A549 (cell line): ENCODE results near the gene PRXL2B. TPM values are rescaled to one million over a fixed set of nuclear protein-coding genes. Genes with fewer than 3 reads are reported as not detected.

Experiments used
- ATAC-seq, 2 experiments: fragments of 200-7000 bp in 1 of 2; fragments of >200 bp in 1 of 2; cut with Nextera tagmentation in 1 of 2; cut with Tn5 transposase in 1 of 2; 3 replicates each; pipeline versions ENCODE4 v1.8.0 to v1.9.1; 2018 to 2020; ENCODE audit warnings: mild to moderate bottlenecking in 1 of 2, moderate library complexity in 1 of 2
- CTCF ChIA-PET: fragments of 300-600 bp; sonication (Branson Sonifier 250); formaldehyde crosslinking; extraction: SDS; loops from one replicate; lab custom pipeline; 2021; ENCODE audit warnings: antibody characterized with exemption, inconsistent platforms; lab: Yijun Ruan, JAX
- POLR2A ChIA-PET: fragments of 350-600 bp; formaldehyde crosslinking; extraction: SDS; loops from one replicate; lab custom pipeline; 2021; ENCODE audit warnings: antibody characterized with exemption, inconsistent platforms; lab: Yijun Ruan, JAX
- DNase-seq, 2 experiments: peaks; one replicate each; pipeline versions ENCODE4 v3.0.0 to v3.0.0-alpha.2; 2011 to 2016; ENCODE audit warnings: low read depth in 1 of 2, low spot score in 1 of 2
- FAIRE-seq: peaks from 2 replicates; lab custom pipeline; 2011; peaks lifted over from hg19 to GRCh38; lab: Jason Lieb, UNC
- H3K27ac ChIP-seq, 2 experiments: fragments of >200 bp; sonication (Bioruptor Twin); formaldehyde crosslinking; 3 replicates each; pipeline ENCODE4 v1.5.1; 2016 to 2017
- H3K4me1 ChIP-seq: fragments of >200 bp; sonication (Bioruptor Twin); formaldehyde crosslinking; 3 replicates; pipeline ENCODE4 v1.6.1; 2016
- H3K4me2 ChIP-seq: fragments of >200 bp; sonication (Bioruptor Twin); formaldehyde crosslinking; 3 replicates; pipeline ENCODE4 v1.6.1; 2016
- H3K4me3 ChIP-seq: fragments of >200 bp; sonication (Bioruptor Twin); formaldehyde crosslinking; 3 replicates; pipeline ENCODE4 v1.5.1; 2016
- H3K9me3 ChIP-seq: fragments of >200 bp; sonication (Bioruptor Twin); formaldehyde crosslinking; 3 replicates; pipeline ENCODE4 v1.6.1; 2016
- BHLHE40 ChIP-seq: IDR thresholded peaks from 2 replicates; pipeline ENCODE4 v1.6.1; 2012; ENCODE audit warnings: low read depth, low read length, inconsistent platforms
- CBX8 ChIP-seq: fragments of 200-600 bp; sonication (generic); IDR thresholded peaks from 2 replicates; pipeline ENCODE4 v1.6.1; 2016
- CEBPB ChIP-seq, 2 experiments: fragments of >200 bp in 1 of 2; sonication (Bioruptor Twin) in 1 of 2; formaldehyde crosslinking in 1 of 2; IDR thresholded peaks; 2 replicates each; pipeline ENCODE4 v1.6.1; 2012 to 2016
- FOSL2 ChIP-seq, 2 experiments: fragments of 450-650 bp in 1 of 2; fragments of >200 bp in 1 of 2; sonication (Bioruptor Twin) in 1 of 2; formaldehyde crosslinking; IDR thresholded peaks; 2 replicates each; pipeline versions ENCODE4 v1.5.0 to v1.6.1; 2016 to 2020; ENCODE audit warnings: mild to moderate bottlenecking in 1 of 2, moderate library complexity in 1 of 2
- GATA3 ChIP-seq: IDR thresholded peaks from 2 replicates; pipeline ENCODE4 v1.6.1; 2012; ENCODE audit warnings: borderline replicate concordance
- HOXA7 ChIP-seq: fragments of 250-450 bp; sonication (Bioruptor Pico); IDR thresholded peaks from 2 replicates; pipeline ENCODE4 v1.5.0; 2020; ENCODE audit warnings: mild to moderate bottlenecking, moderate library complexity
- KDM1A ChIP-seq: fragments of 200-600 bp; sonication (generic); IDR thresholded peaks from 2 replicates; pipeline ENCODE4 v1.6.1; 2016; ENCODE audit warnings: low read depth, mild to moderate bottlenecking
- MAFK ChIP-seq: fragments of 450-650 bp; IDR thresholded peaks from 2 replicates; pipeline ENCODE4 v1.6.1; 2014; ENCODE audit not compliant: partially characterized antibody
- MAZ ChIP-seq: fragments of 150-350 bp; IDR thresholded peaks from 2 replicates; pipeline ENCODE4 v1.6.1; 2014; ENCODE audit warnings: antibody characterized with exemption, low read depth, low read length, borderline replicate concordance
- MYC ChIP-seq: IDR thresholded peaks from 2 replicates; pipeline ENCODE4 v1.6.1; 2012; ENCODE audit warnings: mild to moderate bottlenecking, inconsistent platforms, low read length, improper control_type of control experiment, borderline replicate concordance
- RNF2 ChIP-seq: fragments of 200-600 bp; sonication (generic); IDR thresholded peaks from 2 replicates; pipeline ENCODE4 v1.6.1; 2016; ENCODE audit warnings: low read depth, mild to moderate bottlenecking, antibody characterized with exemption, moderate library complexity, borderline replicate concordance
- ZC3H11A ChIP-seq: fragments of 450-650 bp; IDR thresholded peaks from 2 replicates; pipeline ENCODE4 v1.6.1; 2014; ENCODE audit warnings: antibody characterized with exemption, mild to moderate bottlenecking
- ZNF302 ChIP-seq: fragments of 250-450 bp; sonication (Bioruptor Pico); IDR thresholded peaks from 2 replicates; pipeline ENCODE4 v1.9.0; 2021; ENCODE audit warnings: inconsistent platforms, mild to moderate bottlenecking, moderate library complexity
- WGBS: methylation state at CpG from one replicate; pipeline ENCODE4 v1.1.6; 2017; ENCODE audit errors: missing lambda C conversion rate; 5-methylcytosine and 5-hydroxymethylcytosine counted together
- polyA plus RNA-seq, 4 experiments: library from polyadenylated mRNA; depleted of rRNA in 3 of 4; stranded (reverse); fragments of >200 nt; fragmentation: RNase III in 1 of 4; extraction: RNeasy Plus Mini Kit Qiagen cat#74134 plus additional on column Dnase treatment in 1 of 4; gene quantifications; 2 replicates in 3 of 4; 3 replicates in 1 of 4; pipeline ENCODE4 v1.2.3, GENCODE V29; 2011 to 2017
- TF ChIP-seq, protein P1 (sequence below): fragments of 250-450 bp; sonication (Bioruptor Pico); IDR thresholded peaks from 2 replicates; pipeline ENCODE4 v1.5.0; 2020; ENCODE audit warnings: low read depth, mild to moderate bottlenecking, moderate library complexity
- TF ChIP-seq, protein P2 (sequence below): fragments of >200 bp; sonication (Bioruptor Twin); formaldehyde crosslinking; IDR thresholded peaks from 3 replicates; pipeline ENCODE4 v1.5.1; 2016
- TF ChIP-seq, protein P3 (sequence below): fragments of 250-450 bp; sonication (Bioruptor Pico); IDR thresholded peaks from 2 replicates; pipeline ENCODE4 v1.5.0; 2021; ENCODE audit warnings: mild to moderate bottlenecking, moderate library complexity, borderline replicate concordance
- TF ChIP-seq, protein P4 (sequence below): fragments of >200 bp; sonication (Bioruptor Twin); formaldehyde crosslinking; IDR thresholded peaks from 2 replicates; pipeline ENCODE4 v1.6.1; 2016

Gene PRXL2B
- polyA plus RNA-seq, 2 of the 4 experiments (the other 2 are of a cell fraction): 4.4 to 16.4 TPM

DNA sequence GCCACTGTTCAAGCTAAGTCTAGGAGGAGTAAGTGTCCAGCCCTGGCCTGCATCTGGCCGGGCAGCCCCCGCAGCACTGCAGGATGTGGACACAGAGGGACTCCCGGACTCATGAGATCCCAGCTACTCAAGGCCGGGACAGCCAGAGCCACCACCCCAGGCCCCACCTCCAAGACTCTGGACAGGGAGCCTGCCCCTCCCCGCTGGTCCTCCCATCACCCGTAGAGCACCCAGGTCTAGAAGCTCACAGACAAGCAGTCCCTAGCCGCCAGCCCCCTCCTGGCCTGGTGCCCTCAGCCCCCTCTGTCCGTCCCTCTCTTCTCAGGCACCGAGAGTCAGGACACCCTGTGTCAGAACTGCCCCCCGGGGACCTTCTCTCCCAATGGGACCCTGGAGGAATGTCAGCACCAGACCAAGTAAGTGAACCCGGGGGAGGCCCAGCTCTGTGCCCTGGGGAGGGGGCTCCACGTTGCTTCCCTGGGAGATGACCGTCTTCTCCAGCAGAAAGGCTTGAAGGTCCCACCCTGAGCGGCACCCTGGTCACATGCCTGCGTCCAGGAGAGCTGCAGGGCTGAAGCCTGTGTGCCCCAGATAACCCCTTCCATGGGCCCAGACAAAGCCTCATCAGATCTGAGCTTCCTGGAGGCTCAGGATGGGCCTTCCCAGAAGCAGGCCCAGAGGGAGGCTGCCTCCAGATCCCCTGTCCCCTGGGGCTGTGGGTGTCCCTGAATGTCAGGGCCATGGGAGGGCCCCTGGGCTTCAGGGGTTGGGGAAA lies 26.1 kb upstream of the PRXL2B start (continued):
- TF ChIP-seq FOSL2 (IDR thresholded peaks at IDR 0.05) (no peak), FOSL2 (CRISPR knock-in tag; IDR thresholded peaks at IDR 0.05) (no peak), MYC (no peak), BHLHE40 (no peak)
- TF ChIP-seq, protein P1, sequence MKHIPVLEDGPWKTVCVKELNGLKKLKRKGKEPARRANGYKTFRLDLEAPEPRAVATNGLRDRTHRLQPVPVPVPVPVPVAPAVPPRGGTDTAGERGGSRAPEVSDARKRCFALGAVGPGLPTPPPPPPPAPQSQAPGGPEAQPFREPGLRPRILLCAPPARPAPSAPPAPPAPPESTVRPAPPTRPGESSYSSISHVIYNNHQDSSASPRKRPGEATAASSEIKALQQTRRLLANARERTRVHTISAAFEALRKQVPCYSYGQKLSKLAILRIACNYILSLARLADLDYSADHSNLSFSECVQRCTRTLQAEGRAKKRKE (CRISPR knock-in tag): no peak
- TF ChIP-seq, all 56 proteins: peak for 0

DNA sequence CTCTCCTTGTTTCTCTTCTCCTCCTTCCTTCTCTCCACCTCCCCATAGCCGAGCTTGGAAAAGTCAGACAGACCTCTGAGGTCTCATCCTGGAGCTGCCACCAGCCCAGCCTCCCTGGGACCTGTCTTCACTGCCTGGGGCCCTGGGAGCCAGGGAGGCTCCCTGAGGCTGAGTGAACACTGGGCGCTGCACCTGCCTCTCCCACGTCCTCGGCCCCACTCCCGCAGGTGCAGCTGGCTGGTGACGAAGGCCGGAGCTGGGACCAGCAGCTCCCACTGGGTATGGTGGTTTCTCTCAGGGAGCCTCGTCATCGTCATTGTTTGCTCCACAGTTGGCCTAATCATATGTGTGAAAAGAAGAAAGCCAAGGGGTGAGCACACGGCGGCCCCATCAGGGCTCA lies 25.1 kb upstream of the PRXL2B start:
- Histone ChIP-seq H3K4me2 (no peak overlapping the region), H3K9me3 (no peaks in the 10 kb centered on the region)
- WGBS: 36% methylated on average over 9 of the region's 11 CpGs
- POLR2A ChIA-PET: no interaction called here
- DNase-seq: no peak
- no peak for TF ChIP-seq KDM1A
- TF ChIP-seq, protein P2, sequence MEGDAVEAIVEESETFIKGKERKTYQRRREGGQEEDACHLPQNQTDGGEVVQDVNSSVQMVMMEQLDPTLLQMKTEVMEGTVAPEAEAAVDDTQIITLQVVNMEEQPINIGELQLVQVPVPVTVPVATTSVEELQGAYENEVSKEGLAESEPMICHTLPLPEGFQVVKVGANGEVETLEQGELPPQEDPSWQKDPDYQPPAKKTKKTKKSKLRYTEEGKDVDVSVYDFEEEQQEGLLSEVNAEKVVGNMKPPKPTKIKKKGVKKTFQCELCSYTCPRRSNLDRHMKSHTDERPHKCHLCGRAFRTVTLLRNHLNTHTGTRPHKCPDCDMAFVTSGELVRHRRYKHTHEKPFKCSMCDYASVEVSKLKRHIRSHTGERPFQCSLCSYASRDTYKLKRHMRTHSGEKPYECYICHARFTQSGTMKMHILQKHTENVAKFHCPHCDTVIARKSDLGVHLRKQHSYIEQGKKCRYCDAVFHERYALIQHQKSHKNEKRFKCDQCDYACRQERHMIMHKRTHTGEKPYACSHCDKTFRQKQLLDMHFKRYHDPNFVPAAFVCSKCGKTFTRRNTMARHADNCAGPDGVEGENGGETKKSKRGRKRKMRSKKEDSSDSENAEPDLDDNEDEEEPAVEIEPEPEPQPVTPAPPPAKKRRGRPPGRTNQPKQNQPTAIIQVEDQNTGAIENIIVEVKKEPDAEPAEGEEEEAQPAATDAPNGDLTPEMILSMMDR: no peak
- no peak for TF ChIP-seq CBX8
- TF ChIP-seq CEBPB (IDR thresholded peaks at IDR 0.05): no peak
- no peak for TF ChIP-seq GATA3
- no peak for TF ChIP-seq ZC3H11A
- TF ChIP-seq, protein P3, sequence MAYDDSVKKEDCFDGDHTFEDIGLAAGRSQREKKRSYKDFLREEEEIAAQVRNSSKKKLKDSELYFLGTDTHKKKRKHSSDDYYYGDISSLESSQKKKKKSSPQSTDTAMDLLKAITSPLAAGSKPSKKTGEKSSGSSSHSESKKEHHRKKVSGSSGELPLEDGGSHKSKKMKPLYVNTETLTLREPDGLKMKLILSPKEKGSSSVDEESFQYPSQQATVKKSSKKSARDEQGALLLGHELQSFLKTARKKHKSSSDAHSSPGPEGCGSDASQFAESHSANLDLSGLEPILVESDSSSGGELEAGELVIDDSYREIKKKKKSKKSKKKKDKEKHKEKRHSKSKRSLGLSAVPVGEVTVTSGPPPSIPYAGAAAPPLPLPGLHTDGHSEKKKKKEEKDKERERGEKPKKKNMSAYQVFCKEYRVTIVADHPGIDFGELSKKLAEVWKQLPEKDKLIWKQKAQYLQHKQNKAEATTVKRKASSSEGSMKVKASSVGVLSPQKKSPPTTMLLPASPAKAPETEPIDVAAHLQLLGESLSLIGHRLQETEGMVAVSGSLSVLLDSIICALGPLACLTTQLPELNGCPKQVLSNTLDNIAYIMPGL (CRISPR knock-in tag): no peak
- no peak for TF ChIP-seq ZNF302
- no peak for TF ChIP-seq BHLHE40
- TF ChIP-seq, protein P4, sequence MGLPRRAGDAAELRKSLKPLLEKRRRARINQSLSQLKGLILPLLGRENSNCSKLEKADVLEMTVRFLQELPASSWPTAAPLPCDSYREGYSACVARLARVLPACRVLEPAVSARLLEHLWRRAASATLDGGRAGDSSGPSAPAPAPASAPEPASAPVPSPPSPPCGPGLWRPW: no peak
- TF ChIP-seq RNF2: no peak
- no peak for TF ChIP-seq MAZ
- TF ChIP-seq MAFK: no peak
- no peak for TF ChIP-seq HOXA7 (CRISPR knock-in tag)
- TF ChIP-seq, all 56 proteins: peak for 0
- no peak overlapping the region for H3K4me3 ChIP-seq
- ATAC-seq (no peak), FAIRE-seq (no peak)
- CTCF ChIA-PET: interaction anchor here (0.9 to 2.2 kb wide), 5 partner anchors 13 to 863 kb away, joined by 3 to 10 read pairs (median 6); no protein-coding TSS in a partner anchor
- H3K4me1 ChIP-seq: no peaks in the 10 kb centered on the region
- no peak overlapping the region for H3K27ac ChIP-seq
